Caki2 (cell line): ENCODE data around the gene PCDHGA4. TPM values are rescaled to one million over a fixed set of nuclear protein-coding genes. Genes with fewer than 3 reads are reported as not detected.
"Not testable (repeated sequence)": the region's sequence is repeated elsewhere in the genome, so short reads cannot be mapped to it uniquely, and the experiment has no call there.

Experiments used
- DNase-seq: peaks from one replicate; pipeline ENCODE4 v3.0.0-alpha.2; 2015; ENCODE audit warnings: low read depth
- in situ Hi-C: cut with HindIII; loops from 2 replicates; pipeline ENCODE4 v1.10.0; 2016; ENCODE audit warnings: low sequenced_read_pairs, low pct_unique_long_range_greater_than_20kb, mixed read lengths
- total RNA-seq: library from RNA; depleted of rRNA; stranded (reverse); fragments of >200 nt; shearing (Covaris generic); gene quantifications from 2 replicates; pipeline ENCODE4 v1.2.3, GENCODE V29; 2014; ENCODE audit warnings: low replicate concordance

PCDHGA4 gene
- total RNA-seq, 1 experiment from 2014 or later, result not detected

GRCh38 chr5:141373673-141374317, 19.0 kb downstream of the PCDHGA4 start, which contains the start of gene PCDHGA6:
Gene PCDHGA6, plus strand, starts transcription at chr5:141373891. Its CDS starts 193 bp downstream, at chr5:141374084.
- no peak for DNase-seq
- in situ Hi-C loops, result no loop called here

- in situ Hi-C loops, result no loop called here
Measured at GRCh38 chr5:141374627-141375026, 19.8 kb downstream of the PCDHGA4 start.

GRCh38 chr5:141375444-141376155, 20.8 kb downstream of the PCDHGA4 start:
- in situ Hi-C loops, DNase-seq: not testable (repeated sequence)

More at GRCh38 chr5:141374627-141375026, 19.8 kb downstream of the PCDHGA4 start:
- DNase-seq, result no peak

GRCh38 chr5:141382469-141383294, 27.9 kb downstream of the PCDHGA4 start, which contains the start of gene PCDHGA7:
Gene PCDHGA7, plus strand, starts transcription at chr5:141382742. Its CDS starts 158 bp downstream, at chr5:141382900.
- in situ Hi-C loops, result no loop called here
- DNase-seq, result no peak

GRCh38 chr5:141383345-141383744, 28.5 kb downstream of the PCDHGA4 start:
- in situ Hi-C loops, result no loop called here

GRCh38 chr5:141384471-141385267, 29.8 kb downstream of the PCDHGA4 start:
- in situ Hi-C loops, result no loop called here
- DNase-seq, result no peak

More at GRCh38 chr5:141383345-141383744, 28.5 kb downstream of the PCDHGA4 start:
- DNase-seq, result no peak

- DNase-seq, in situ Hi-C loops: not testable (repeated sequence)
Measured at GRCh38 chr5:141387557-141388311, 32.9 kb downstream of the PCDHGA4 start, which contains the start of gene PCDHGB4. Gene PCDHGB4, plus strand, starts transcription at chr5:141387698. Its CDS starts 187 bp downstream, at chr5:141387885.

GRCh38 chr5:141388661-141389060, 33.8 kb downstream of the PCDHGA4 start:
- no peak for DNase-seq
- in situ Hi-C loops, result no loop called here

- in situ Hi-C loops, result no loop called here
Measured at GRCh38 chr5:141389153-141390042, 34.6 kb downstream of the PCDHGA4 start.

GRCh38 chr5:141392429-141393198, 37.8 kb downstream of the PCDHGA4 start, which contains the start of gene PCDHGA8:
Gene PCDHGA8, plus strand, starts transcription at chr5:141392633. Its CDS starts 181 bp downstream, at chr5:141392814.
- in situ Hi-C loops, result no loop called here

More at GRCh38 chr5:141389153-141390042, 34.6 kb downstream of the PCDHGA4 start:
- no peak for DNase-seq

GRCh38 chr5:141393267-141393666, 38.4 kb downstream of the PCDHGA4 start:
- DNase-seq, result no peak
- in situ Hi-C loops, result no loop called here

More at GRCh38 chr5:141392429-141393198, 37.8 kb downstream of the PCDHGA4 start, which contains the start of gene PCDHGA8:
- DNase-seq, result peak; percentile 4

GRCh38 chr5:141394401-141395187, 39.8 kb downstream of the PCDHGA4 start:
- in situ Hi-C loops, DNase-seq: not testable (repeated sequence)

- in situ Hi-C loops, DNase-seq: not testable (repeated sequence)
Measured at GRCh38 chr5:141397756-141398551, 43.1 kb downstream of the PCDHGA4 start, which contains the start of gene PCDHGB5. Gene PCDHGB5, plus strand, starts transcription at chr5:141397947. Its CDS starts 181 bp downstream, at chr5:141398128.

GRCh38 chr5:141398608-141399007, 43.8 kb downstream of the PCDHGA4 start:
- in situ Hi-C loops, result no loop called here
- no peak for DNase-seq
